Cardiac fibroblast (primary cell): Measurements from ENCODE around the gene SUSD1.
"Not testable (repeated sequence)": the region's sequence is repeated elsewhere in the genome, so short reads cannot be mapped to it uniquely, and the experiment has no call there.

Source experiments
- DNase-seq, 2 donors: peaks; one replicate each; pipeline versions ENCODE4 v3.0.0 to v3.0.0-alpha.2; 2010; ENCODE audit warnings: low read depth in 2 of 2
- H3K4me3 ChIP-seq, 2 donors: replicated peaks in 1 of 2; 1 replicate in 1 of 2; 2 replicates in 1 of 2; pipeline ENCODE4 v1.5.1; 2011; ENCODE audit warnings: low read depth in 2 of 2, low read length in 2 of 2, mild to moderate bottlenecking in 2 of 2, moderate library complexity in 1 of 2
- TF ChIP-seq, protein P1 (sequence below): IDR thresholded peaks from one replicate; pipeline ENCODE4 v1.5.1; 2011; ENCODE audit warnings: low read depth, mild to moderate bottlenecking, low read length, inconsistent platforms

The SUSD1 gene

DNA sequence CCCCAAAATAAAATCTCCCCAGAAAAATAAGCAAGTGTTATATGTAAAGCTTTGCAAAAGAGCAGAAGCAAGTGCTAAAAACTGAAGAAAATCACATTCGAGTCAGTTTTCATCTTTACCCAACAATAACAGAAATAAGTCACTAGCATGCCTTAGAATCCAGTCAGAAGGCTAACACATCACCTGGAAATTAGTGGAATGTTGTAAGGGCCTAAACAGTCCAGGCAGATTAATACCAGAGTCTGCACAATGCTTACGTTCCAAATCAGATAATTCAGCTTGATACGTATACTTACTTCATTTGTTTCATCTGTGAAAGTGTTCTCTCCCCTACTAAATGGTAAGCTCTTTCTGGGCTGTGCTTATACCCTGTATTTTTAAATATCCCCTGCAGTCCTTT, 42.7 kb downstream of the SUSD1 start:
- DNase-seq = peak in 1 of 2 donors; percentile 12
- H3K4me3 ChIP-seq = no peak overlapping the region
- TF ChIP-seq, protein P1, sequence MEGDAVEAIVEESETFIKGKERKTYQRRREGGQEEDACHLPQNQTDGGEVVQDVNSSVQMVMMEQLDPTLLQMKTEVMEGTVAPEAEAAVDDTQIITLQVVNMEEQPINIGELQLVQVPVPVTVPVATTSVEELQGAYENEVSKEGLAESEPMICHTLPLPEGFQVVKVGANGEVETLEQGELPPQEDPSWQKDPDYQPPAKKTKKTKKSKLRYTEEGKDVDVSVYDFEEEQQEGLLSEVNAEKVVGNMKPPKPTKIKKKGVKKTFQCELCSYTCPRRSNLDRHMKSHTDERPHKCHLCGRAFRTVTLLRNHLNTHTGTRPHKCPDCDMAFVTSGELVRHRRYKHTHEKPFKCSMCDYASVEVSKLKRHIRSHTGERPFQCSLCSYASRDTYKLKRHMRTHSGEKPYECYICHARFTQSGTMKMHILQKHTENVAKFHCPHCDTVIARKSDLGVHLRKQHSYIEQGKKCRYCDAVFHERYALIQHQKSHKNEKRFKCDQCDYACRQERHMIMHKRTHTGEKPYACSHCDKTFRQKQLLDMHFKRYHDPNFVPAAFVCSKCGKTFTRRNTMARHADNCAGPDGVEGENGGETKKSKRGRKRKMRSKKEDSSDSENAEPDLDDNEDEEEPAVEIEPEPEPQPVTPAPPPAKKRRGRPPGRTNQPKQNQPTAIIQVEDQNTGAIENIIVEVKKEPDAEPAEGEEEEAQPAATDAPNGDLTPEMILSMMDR = no peak

DNA sequence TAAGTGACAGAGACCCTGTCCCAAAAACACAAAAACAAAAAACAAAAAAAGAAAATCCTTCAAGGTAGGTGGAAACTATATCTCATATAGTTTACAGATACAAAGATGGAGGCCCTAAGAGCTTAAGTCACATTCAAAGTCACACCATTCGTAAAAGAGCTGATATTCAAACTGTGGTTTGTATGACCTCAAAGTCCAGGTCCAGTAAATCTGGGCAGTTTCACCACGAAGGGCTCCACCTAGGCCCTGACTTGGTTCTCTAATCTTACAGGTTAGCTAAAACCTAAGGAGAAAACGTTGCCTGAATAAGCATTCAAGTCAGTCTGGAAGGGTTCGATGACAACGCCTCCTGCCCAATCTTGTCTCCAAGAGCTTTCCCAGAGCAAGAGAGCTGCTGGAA, 44.1 kb downstream of the SUSD1 start:
- TF ChIP-seq, protein P1 = no peak
- no peak overlapping the region for H3K4me3 ChIP-seq
- DNase-seq = no peak

DNA sequence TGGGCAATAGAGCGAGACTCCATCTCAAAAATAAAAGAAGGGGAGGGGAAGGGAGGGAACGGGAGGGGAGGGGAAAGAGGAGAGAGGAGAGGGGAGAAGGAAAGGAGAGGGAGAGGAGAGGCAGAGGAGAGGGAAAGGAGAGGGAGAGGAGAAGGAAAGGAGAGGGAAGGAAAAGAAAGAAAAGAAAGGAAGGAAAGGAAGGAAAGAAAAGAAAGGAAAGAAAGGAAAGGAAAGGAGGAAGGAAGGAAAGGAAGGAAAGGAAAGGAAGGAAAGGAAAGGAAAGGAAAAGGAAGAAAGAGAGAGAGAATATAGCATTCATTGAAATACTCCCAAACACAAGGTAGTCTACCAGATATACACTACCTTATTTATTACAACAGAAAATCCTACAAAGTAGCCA, 44.8 kb downstream of the SUSD1 start:
- no peak for DNase-seq
- TF ChIP-seq, protein P1 = no peak
- no peak overlapping the region for H3K4me3 ChIP-seq

DNA sequence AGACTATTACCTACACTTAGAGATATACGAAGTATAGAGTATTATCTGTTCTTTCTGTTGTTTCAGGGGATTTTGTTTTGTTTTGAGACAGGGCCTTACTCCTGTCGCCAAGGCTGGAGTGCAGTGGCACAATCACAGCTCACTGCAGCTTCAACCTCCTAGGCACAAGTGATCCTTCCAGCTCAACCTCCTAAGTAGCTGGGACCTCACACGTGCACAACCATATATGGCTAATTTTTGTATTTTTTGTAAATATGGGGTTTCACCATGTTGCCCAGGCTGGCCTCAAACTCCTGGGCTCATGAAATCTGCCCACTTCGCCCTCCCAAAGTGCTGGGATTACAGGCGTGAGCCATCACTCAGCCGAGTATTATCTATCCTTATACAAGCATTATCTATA, 45.9 kb downstream of the SUSD1 start:
- TF ChIP-seq, protein P1 = no peak
- DNase-seq = no peak
- H3K4me3 ChIP-seq = no peak overlapping the region

DNA sequence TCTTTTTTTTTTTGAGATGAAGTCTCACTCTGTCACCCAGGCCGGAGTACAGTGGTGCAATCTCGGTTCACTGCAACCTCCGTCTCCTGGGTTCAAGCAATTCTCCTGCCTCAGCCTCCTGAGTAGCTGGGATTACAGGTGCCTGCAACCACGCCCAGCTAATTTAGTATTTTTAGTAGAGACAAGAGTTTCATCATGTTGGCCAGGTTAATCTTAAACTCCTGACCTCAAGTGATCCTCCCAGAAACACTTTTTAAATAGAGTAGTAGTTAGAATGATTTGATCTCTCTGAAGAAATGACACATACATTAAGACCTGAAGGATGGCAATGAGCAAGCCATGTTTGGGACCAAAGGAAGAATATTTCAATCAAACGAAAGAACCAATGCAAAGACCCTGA, 46.7 kb downstream of the SUSD1 start:
- not testable (repeated sequence) for H3K4me3 ChIP-seq, DNase-seq

DNA sequence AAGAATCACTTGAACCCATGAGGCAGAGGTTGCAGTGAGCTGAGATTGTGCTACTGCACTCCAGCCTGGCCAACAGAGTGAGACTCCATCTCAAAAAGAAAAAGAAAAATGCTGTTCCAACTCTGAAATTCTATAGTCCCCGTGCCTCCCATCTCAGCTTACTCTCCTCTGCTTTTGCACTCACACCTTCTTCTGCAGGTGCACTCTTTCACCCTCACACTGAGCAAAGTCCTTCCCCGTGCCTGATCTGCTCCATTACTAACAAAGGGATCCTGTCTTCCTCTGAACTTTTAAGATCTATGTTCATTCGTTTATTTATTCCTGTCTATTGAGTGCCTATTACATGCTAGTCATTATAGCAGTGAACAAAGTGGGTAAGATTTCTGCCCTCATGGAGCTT, 47.8 kb downstream of the SUSD1 start:
- DNase-seq = no peak
- TF ChIP-seq, protein P1 = no peak
- H3K4me3 ChIP-seq = no peak overlapping the region

DNA sequence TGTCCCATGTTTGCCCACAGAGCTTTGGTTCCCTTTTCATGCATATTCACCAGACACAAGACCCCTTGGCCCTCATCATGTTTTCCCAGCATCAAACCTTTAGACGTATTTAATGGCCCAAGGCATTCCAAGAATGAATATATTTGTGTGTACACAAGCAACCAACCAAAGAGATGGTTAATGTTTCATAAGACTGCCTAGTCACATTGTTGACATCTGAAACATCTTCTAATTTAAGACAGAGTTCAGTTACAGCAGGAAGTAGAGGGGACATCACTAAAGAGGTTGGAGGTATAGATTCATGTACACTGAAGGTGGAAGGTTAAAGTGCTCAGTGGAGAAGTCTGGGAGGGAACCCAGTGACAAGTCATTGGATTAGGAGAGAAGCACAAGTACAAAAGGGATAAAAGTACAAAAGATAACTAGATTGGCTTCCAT, 49.1 kb downstream of the SUSD1 start:
- peak in 1 of 2 donors; percentile 25 for DNase-seq
- H3K4me3 ChIP-seq = no peak overlapping the region

More for the DNA sequence above, 49.1 kb downstream of the SUSD1 start:
- TF ChIP-seq, protein P1 = no peak
